Activated CD4-positive, alpha-beta memory T cell treated with anti-CD3 and anti-CD28 coated beads, Interleukin-2, amount 10 ng/mL, durations not matched to agents 7 days and 5 days (primary cell): ENCODE measurements around the gene CA6. TPM values are rescaled to one million over a fixed set of nuclear protein-coding genes. Genes with fewer than 3 reads are reported as not detected.

Experiments
- CTCF ChIA-PET: fragments of 350-600 bp; sonication (Branson Sonifier 250); formaldehyde crosslinking; loops from one replicate; lab custom pipeline; 2021; ENCODE audit warnings: antibody characterized with exemption, inconsistent platforms; lab: Charles Lee
- POLR2A ChIA-PET: fragments of 350-600 bp; sonication (Branson Sonifier 250); formaldehyde crosslinking; loops from one replicate; lab custom pipeline; 2021; ENCODE audit warnings: antibody characterized with exemption; lab: Charles Lee
- DNase-seq: peaks from one replicate; pipeline ENCODE4 v3.0.0-alpha.2; 2020
- H3K27ac Mint-ChIP-seq: one replicate; pipeline ENCODE4 v1.8.0; 2021; ENCODE audit warnings: mild to moderate bottlenecking, mixed read lengths
- H3K27me3 Mint-ChIP-seq: one replicate; pipeline ENCODE4 v1.8.0; 2021; ENCODE audit warnings: mixed read lengths
- H3K36me3 Mint-ChIP-seq: one replicate; pipeline ENCODE4 v1.8.0; 2021; ENCODE audit warnings: low read depth, mixed read lengths
- H3K4me1 Mint-ChIP-seq: one replicate; pipeline ENCODE4 v1.8.0; 2021; ENCODE audit warnings: mixed read lengths
- H3K4me3 Mint-ChIP-seq: one replicate; pipeline ENCODE4 v1.8.0; 2021; ENCODE audit warnings: mild to moderate bottlenecking, mixed read lengths
- H3K9me3 Mint-ChIP-seq: one replicate; pipeline ENCODE4 v1.8.0; 2021; ENCODE audit warnings: mixed read lengths
- total RNA-seq, 2 experiments: library from RNA; stranded (reverse); gene quantifications; one replicate each; pipeline ENCODE4 v1.2.3, GENCODE V29; 2021

Gene CA6
- total RNA-seq, 2 experiments from 2014 or later, result 0.18 TPM; not detected in 1

GRCh38 chr1:8976896-8977450 lies 31.3 kb downstream of the CA6 start:
- Mint-ChIP-seq H3K9me3 (no peaks in the 10 kb centered on the region), H3K4me3 (no peak overlapping the region), H3K36me3 (no peaks in the 10 kb centered on the region), H3K27me3 (peaks cover 10% of the 10 kb centered on the region), H3K27ac (no peak overlapping the region), H3K4me1 (peaks cover 10% of the 10 kb centered on the region)
- no peak for DNase-seq
- ChIA-PET CTCF (interaction anchor here (1.3 to 2.0 kb wide), 2 partner anchors 14 to 28 kb away, joined by 4 to 5 read pairs; no protein-coding TSS in a partner anchor), POLR2A (no interaction called here)

GRCh38 chr1:8980656-8981055 lies 35.0 kb downstream of the CA6 start:
- H3K27me3 Mint-ChIP-seq, result peaks cover 10% of the 10 kb centered on the region
- ChIA-PET CTCF (interaction anchor here (1.4 kb wide), 1 partner anchor 18 kb away, joined by 3 read pairs; no protein-coding TSS in a partner anchor), POLR2A (no interaction called here)

GRCh38 chr1:8981169-8981568 lies 35.5 kb downstream of the CA6 start:
- Mint-ChIP-seq H3K4me1 (peaks cover 22% of the 10 kb centered on the region), H3K9me3 (no peaks in the 10 kb centered on the region), H3K36me3 (no peaks in the 10 kb centered on the region), H3K27ac (no peak overlapping the region), H3K4me3 (no peak overlapping the region), H3K27me3 (peaks cover 10% of the 10 kb centered on the region)
- no peak for DNase-seq
- ChIA-PET CTCF (interaction anchor here (1.0 to 1.4 kb wide), 2 partner anchors 10 to 18 kb away, joined by 3 read pairs; no protein-coding TSS in a partner anchor), POLR2A (no interaction called here)

More at GRCh38 chr1:8980656-8981055, 35.0 kb downstream of the CA6 start:
- no peaks in the 10 kb centered on the region for H3K9me3 Mint-ChIP-seq
- H3K4me1 Mint-ChIP-seq, result peaks cover 21% of the 10 kb centered on the region
- DNase-seq, result no peak
- no peak overlapping the region for H3K4me3 Mint-ChIP-seq
- H3K27ac Mint-ChIP-seq, result no peak overlapping the region
- no peaks in the 10 kb centered on the region for H3K36me3 Mint-ChIP-seq

- ChIA-PET POLR2A (interaction anchor here (0.9 kb wide), 1 partner anchor 64 kb away, joined by 3 read pairs; no protein-coding TSS in a partner anchor), CTCF (interaction anchor here (0.8 to 1.9 kb wide), 4 partner anchors 14 to 126 kb away, joined by 4 to 8 read pairs (median 6); no protein-coding TSS in a partner anchor)
- Mint-ChIP-seq H3K27me3 (peaks cover 5% of the 10 kb centered on the region), H3K9me3 (no peaks in the 10 kb centered on the region), H3K27ac (peak overlapping the region; percentile 7), H3K4me1 (peaks cover 47% of the 10 kb centered on the region), H3K36me3 (no peaks in the 10 kb centered on the region), H3K4me3 (no peak overlapping the region)
- no peak for DNase-seq
These were observed 38.5 kb downstream of the CA6 start for GRCh38 chr1:8984203-8984602.

GRCh38 chr1:8984990-8985389 lies 39.3 kb downstream of the CA6 start:
- Mint-ChIP-seq H3K4me1 (peaks cover 55% of the 10 kb centered on the region), H3K9me3 (no peaks in the 10 kb centered on the region), H3K4me3 (no peak overlapping the region), H3K27ac (no peak overlapping the region), H3K27me3 (peaks cover 5% of the 10 kb centered on the region), H3K36me3 (no peaks in the 10 kb centered on the region)
- DNase-seq, result no peak
- POLR2A ChIA-PET, result interaction anchor here (1.2 to 5.1 kb wide), 6 partner anchors 12 to 118 kb away, joined by 3 to 30 read pairs (median 4); partner anchors contain the start of gene ENO1
- CTCF ChIA-PET, result interaction anchor here (0.6 to 6.8 kb wide), 7 partner anchors 14 to 70 kb away, joined by 3 to 118 read pairs (median 4); no protein-coding TSS in a partner anchor

GRCh38 chr1:8985915-8986813 lies 40.5 kb downstream of the CA6 start:
- Mint-ChIP-seq H3K4me1 (peaks cover 54% of the 10 kb centered on the region), H3K36me3 (no peaks in the 10 kb centered on the region), H3K9me3 (no peaks in the 10 kb centered on the region), H3K27ac (peak overlapping the region; percentile 75), H3K27me3 (peaks cover 3% of the 10 kb centered on the region), H3K4me3 (peak overlapping the region; percentile 41)
- POLR2A ChIA-PET, result interaction anchor here (1.2 to 5.1 kb wide), 10 partner anchors 14 to 119 kb away, joined by 3 to 30 read pairs (median 6); partner anchors contain the start of genes CA6 and ENO1
- DNase-seq, result no peak
- CTCF ChIA-PET, result interaction anchor here (0.6 to 6.8 kb wide), 11 partner anchors 15 to 158 kb away, joined by 3 to 118 read pairs (median 10); no protein-coding TSS in a partner anchor

- Mint-ChIP-seq H3K4me1 (peaks cover 55% of the 10 kb centered on the region), H3K27ac (peak overlapping the region; percentile 75), H3K27me3 (peaks cover 5% of the 10 kb centered on the region), H3K36me3 (no peaks in the 10 kb centered on the region), H3K4me3 (peak overlapping the region; percentile 41), H3K9me3 (no peaks in the 10 kb centered on the region)
- POLR2A ChIA-PET, result interaction anchor here (1.1 to 5.1 kb wide), 9 partner anchors 16 to 118 kb away, joined by 4 to 30 read pairs (median 7); partner anchors contain the start of genes CA6 and ENO1
- CTCF ChIA-PET, result interaction anchor here (1.0 to 6.8 kb wide), 15 partner anchors 13 to 127 kb away, joined by 3 to 118 read pairs (median 7); no protein-coding TSS in a partner anchor
- no peak for DNase-seq
These were observed 41.1 kb downstream of the CA6 start for GRCh38 chr1:8986814-8987190.

- Mint-ChIP-seq H3K4me1 (peaks cover 56% of the 10 kb centered on the region), H3K36me3 (no peaks in the 10 kb centered on the region), H3K27me3 (peaks cover 5% of the 10 kb centered on the region), H3K27ac (peak overlapping the region; percentile 72), H3K4me3 (peak overlapping the region; percentile 7), H3K9me3 (no peaks in the 10 kb centered on the region)
- ChIA-PET POLR2A (interaction anchor here (0.8 to 5.1 kb wide), 17 partner anchors 9 to 122 kb away, joined by 3 to 30 read pairs (median 5); partner anchors contain the start of genes CA6 and ENO1), CTCF (interaction anchor here (0.8 to 6.8 kb wide), 26 partner anchors 14 to 167 kb away, joined by 3 to 118 read pairs (median 5); no protein-coding TSS in a partner anchor)
- peak; percentile 76 for DNase-seq
These were observed 42.4 kb downstream of the CA6 start for GRCh38 chr1:8987881-8988617.

GRCh38 chr1:8988618-8988967 lies 42.9 kb downstream of the CA6 start:
- Mint-ChIP-seq H3K4me3 (no peak overlapping the region), H3K9me3 (no peaks in the 10 kb centered on the region), H3K36me3 (no peaks in the 10 kb centered on the region), H3K4me1 (peaks cover 51% of the 10 kb centered on the region), H3K27me3 (peaks cover 5% of the 10 kb centered on the region), H3K27ac (no peak overlapping the region)
- DNase-seq, result no peak
- ChIA-PET POLR2A (interaction anchor here (1.0 to 5.1 kb wide), 8 partner anchors 16 to 70 kb away, joined by 3 to 21 read pairs (median 4); no protein-coding TSS in a partner anchor), CTCF (interaction anchor here (1.2 to 6.8 kb wide), 11 partner anchors 16 to 139 kb away, joined by 3 to 118 read pairs (median 8); partner anchors contain the start of gene CA6)

GRCh38 chr1:8989061-8989460 lies 43.4 kb downstream of the CA6 start:
- POLR2A ChIA-PET, result interaction anchor here (0.8 to 5.1 kb wide), 12 partner anchors 16 to 128 kb away, joined by 3 to 21 read pairs (median 4); partner anchors contain the start of gene ENO1

GRCh38 chr1:8989821-8990220 lies 44.2 kb downstream of the CA6 start:
- ChIA-PET POLR2A (interaction anchor here (0.8 to 5.1 kb wide), 11 partner anchors 15 to 129 kb away, joined by 3 to 21 read pairs (median 5); partner anchors contain the start of gene ENO1), CTCF (interaction anchor here (0.7 to 6.8 kb wide), 19 partner anchors 15 to 141 kb away, joined by 3 to 118 read pairs (median 4); partner anchors contain the start of gene CA6)
- Mint-ChIP-seq H3K4me3 (no peak overlapping the region), H3K27ac (peak overlapping the region; percentile 33), H3K27me3 (peaks cover 5% of the 10 kb centered on the region), H3K9me3 (no peaks in the 10 kb centered on the region), H3K4me1 (peaks cover 43% of the 10 kb centered on the region), H3K36me3 (no peaks in the 10 kb centered on the region)
- DNase-seq, result peak; percentile 58

More at GRCh38 chr1:8989061-8989460, 43.4 kb downstream of the CA6 start:
- CTCF ChIA-PET, result interaction anchor here (0.7 to 6.8 kb wide), 17 partner anchors 15 to 130 kb away, joined by 3 to 118 read pairs (median 4); partner anchors contain the start of gene CA6
- H3K27ac Mint-ChIP-seq, result no peak overlapping the region
- H3K9me3 Mint-ChIP-seq, result no peaks in the 10 kb centered on the region
- H3K4me3 Mint-ChIP-seq, result no peak overlapping the region
- peaks cover 46% of the 10 kb centered on the region for H3K4me1 Mint-ChIP-seq
- no peaks in the 10 kb centered on the region for H3K36me3 Mint-ChIP-seq
- DNase-seq, result no peak
- H3K27me3 Mint-ChIP-seq, result peaks cover 5% of the 10 kb centered on the region
